Hepatocyte (in vitro differentiated cells): ENCODE measurements around the gene MRPL57. TPM values are rescaled to one million over a fixed set of nuclear protein-coding genes. Genes with fewer than 3 reads are reported as not detected.
"Not testable (repeated sequence)": the region's sequence is repeated elsewhere in the genome, so short reads cannot be mapped to it uniquely, and the experiment has no call there.

Source experiments
- DNase-seq: peaks from one replicate; pipeline ENCODE4 v3.0.0-alpha.2; 2016; ENCODE audit warnings: low spot score
- H2AFZ ChIP-seq: fragments of 200-600 bp; sonication (generic); 2 replicates; pipeline ENCODE4 v1.6.0; 2016; ENCODE audit warnings: antibody characterized with exemption, mild to moderate bottlenecking
- H3K27ac ChIP-seq: fragments of 200-600 bp; sonication (generic); 2 replicates; pipeline ENCODE4 v1.5.1; 2016; ENCODE audit warnings: mild to moderate bottlenecking
- H3K27me3 ChIP-seq: fragments of 200-600 bp; sonication (generic); 2 replicates; pipeline ENCODE4 v1.6.1; 2016
- H3K36me3 ChIP-seq: fragments of 200-600 bp; sonication (generic); replicated peaks from 2 replicates; pipeline ENCODE4 v1.5.1; 2016; ENCODE audit warnings: low read depth; ENCODE audit not compliant: insufficient read depth
- H3K4me1 ChIP-seq: fragments of 200-600 bp; sonication (generic); 2 replicates; pipeline ENCODE4 v1.5.1; 2016; ENCODE audit warnings: mild to moderate bottlenecking, moderate library complexity; ENCODE audit not compliant: insufficient read depth
- H3K4me2 ChIP-seq: fragments of 200-600 bp; sonication (generic); 2 replicates; pipeline ENCODE4 v1.6.0; 2016
- H3K4me3 ChIP-seq: fragments of 200-600 bp; sonication (generic); 2 replicates; pipeline ENCODE4 v1.5.1; 2016; ENCODE audit warnings: mild to moderate bottlenecking
- H3K79me2 ChIP-seq: fragments of 200-600 bp; sonication (generic); 2 replicates; pipeline ENCODE4 v1.6.0; 2017; ENCODE audit warnings: mild to moderate bottlenecking
- H3K9me2 ChIP-seq: fragments of 200-600 bp; sonication (generic); replicated peaks from 2 replicates; pipeline ENCODE4 v1.6.0; 2017; ENCODE audit warnings: mild to moderate bottlenecking; ENCODE audit not compliant: insufficient read depth
- H3K9me3 ChIP-seq: fragments of 200-600 bp; sonication (generic); 2 replicates; pipeline ENCODE4 v1.5.1; 2016; ENCODE audit warnings: low read depth, mild to moderate bottlenecking
- H4K20me1 ChIP-seq: fragments of 200-600 bp; sonication (generic); 2 replicates; pipeline ENCODE4 v1.6.0; 2016; ENCODE audit warnings: mild to moderate bottlenecking; ENCODE audit not compliant: insufficient read depth, poor library complexity, severe bottlenecking
- CTCF ChIP-seq: fragments of 200-600 bp; sonication (generic); IDR thresholded peaks from 2 replicates; pipeline ENCODE4 v1.5.1; 2016; ENCODE audit warnings: antibody characterized with exemption, mild to moderate bottlenecking; ENCODE audit not compliant: poor library complexity
- EZH2 ChIP-seq: fragments of 200-600 bp; sonication (generic); IDR thresholded peaks from 2 replicates; pipeline ENCODE4 v1.6.1; 2016; ENCODE audit warnings: antibody characterized with exemption, mild to moderate bottlenecking, borderline replicate concordance
- EZH2phosphoT487 ChIP-seq: fragments of 200-600 bp; sonication (generic); IDR thresholded peaks from one replicate; pipeline ENCODE4 v1.6.1; 2018; ENCODE audit warnings: antibody characterized with exemption, mild to moderate bottlenecking, low read depth, moderate library complexity; ENCODE audit not compliant: unreplicated experiment, severe bottlenecking
- WGBS: methylation state at CpG from one replicate; pipeline ENCODE4 v1.1.6; 2016; ENCODE audit warnings: low lambda C conversion rate; ENCODE audit errors: missing lambda C conversion rate; 5-methylcytosine and 5-hydroxymethylcytosine counted together
- polyA plus RNA-seq: library from polyadenylated mRNA; unstranded; fragments of >200 nt; fragmentation: Nextera tagmentation; extraction: Ambion mirVana; gene quantifications from 2 replicates; pipeline ENCODE4 v1.2.1, GENCODE V29; 2016
- total RNA-seq: library from RNA; depleted of rRNA; stranded (reverse); fragments of >200 nt; gene quantifications from 2 replicates; pipeline ENCODE4 v1.2.3, GENCODE V29; 2014

The MRPL57 gene
- total and polyA plus RNA-seq, 2 experiments from 2014 or later = 25.1 to 57.1 TPM

GRCh38 chr13:21152251-21152899, 24.1 kb upstream of the MRPL57 start:
- no peaks in the 10 kb centered on the region for H3K79me2 ChIP-seq
- H3K4me1 ChIP-seq = no peaks in the 10 kb centered on the region
- no peak overlapping the region for H3K27ac ChIP-seq
- H3K9me2 ChIP-seq = no peaks in the 10 kb centered on the region
- no peak overlapping the region for H3K4me3 ChIP-seq
- no peaks in the 10 kb centered on the region for H3K36me3 ChIP-seq
- H3K4me2 ChIP-seq = no peak overlapping the region
- DNase-seq = no peak
- no peaks in the 10 kb centered on the region for H3K9me3 ChIP-seq
- no peak overlapping the region for H2AFZ ChIP-seq
- TF ChIP-seq EZH2 (no peak), EZH2phosphoT487 (no peak), CTCF (no peak)
- no peaks in the 10 kb centered on the region for H3K27me3 ChIP-seq
- WGBS = 89% methylated on average over 8 of the region's 8 CpGs
- no peaks in the 10 kb centered on the region for H4K20me1 ChIP-seq

GRCh38 chr13:21164631-21165030, 11.8 kb upstream of the MRPL57 start:
- Histone ChIP-seq H4K20me1 (no peaks in the 10 kb centered on the region), H3K27ac (no peak overlapping the region), H2AFZ (no peak overlapping the region), H3K36me3 (no peaks in the 10 kb centered on the region), H3K4me3 (no peak overlapping the region), H3K79me2 (no peaks in the 10 kb centered on the region), H3K4me2 (no peak overlapping the region), H3K9me3 (no peaks in the 10 kb centered on the region), H3K4me1 (no peaks in the 10 kb centered on the region), H3K27me3 (no peaks in the 10 kb centered on the region), H3K9me2 (no peaks in the 10 kb centered on the region)
- TF ChIP-seq EZH2phosphoT487 (no peak), CTCF (no peak), EZH2 (no peak)
- DNase-seq = no peak
- WGBS = 94% methylated on average over 4 of the region's 4 CpGs

GRCh38 chr13:21165606-21166005, 10.9 kb upstream of the MRPL57 start:
- H3K27ac ChIP-seq, H3K27me3 ChIP-seq, H3K4me2 ChIP-seq, DNase-seq, H2AFZ ChIP-seq, H3K36me3 ChIP-seq, H4K20me1 ChIP-seq, H3K9me2 ChIP-seq, H3K9me3 ChIP-seq, H3K4me1 ChIP-seq, H3K79me2 ChIP-seq, H3K4me3 ChIP-seq: not testable (repeated sequence)
- WGBS = 87% methylated on average over 4 of the region's 4 CpGs

GRCh38 chr13:21171420-21171819, 5.0 kb upstream of the MRPL57 start:
- no peak overlapping the region for H3K27ac ChIP-seq
- H3K9me2 ChIP-seq = no peaks in the 10 kb centered on the region
- no peaks in the 10 kb centered on the region for H3K27me3 ChIP-seq
- no peaks in the 10 kb centered on the region for H4K20me1 ChIP-seq
- no peaks in the 10 kb centered on the region for H3K36me3 ChIP-seq
- no peak for TF ChIP-seq CTCF
- no peak for TF ChIP-seq EZH2
- TF ChIP-seq EZH2phosphoT487 = no peak
- H3K9me3 ChIP-seq = no peaks in the 10 kb centered on the region
- H3K4me3 ChIP-seq = no peak overlapping the region
- no peak overlapping the region for H2AFZ ChIP-seq
- WGBS = 96% methylated on average over 9 of the region's 9 CpGs
- no peak for DNase-seq
- H3K79me2 ChIP-seq = peaks cover 16% of the 10 kb centered on the region
- H3K4me1 ChIP-seq = no peaks in the 10 kb centered on the region
- H3K4me2 ChIP-seq = no peak overlapping the region

- peaks cover 33% of the 10 kb centered on the region for H3K79me2 ChIP-seq
- not testable (repeated sequence) for H3K9me2 ChIP-seq, H3K27ac ChIP-seq, H3K9me3 ChIP-seq, H4K20me1 ChIP-seq, H3K4me3 ChIP-seq, H3K36me3 ChIP-seq, H2AFZ ChIP-seq, H3K27me3 ChIP-seq, H3K4me2 ChIP-seq, DNase-seq
- peaks cover 11% of the 10 kb centered on the region for H3K4me1 ChIP-seq
- 0% methylated on average over 1 of the region's 1 CpG for WGBS
Observed at GRCh38 chr13:21173767-21174166, 2.7 kb upstream of the MRPL57 start.
